Mesothelial cell of epicardium (in vitro differentiated cells): ENCODE data around the gene CEBPB. TPM values are rescaled to one million over a fixed set of nuclear protein-coding genes. Genes with fewer than 3 reads are reported as not detected.

ENCODE experiments used
- DNase-seq, 2 experiments: peaks; one replicate each; pipeline ENCODE4 v3.0.0; 2021; ENCODE audit warnings: low spot score in 2 of 2; ENCODE audit not compliant: unreplicated experiment in 2 of 2
- H3K27ac Mint-ChIP-seq: 2 replicates; pipeline ENCODE4 v1.8.0; 2021; ENCODE audit warnings: mixed read lengths
- H3K27me3 Mint-ChIP-seq: 2 replicates; pipeline ENCODE4 v1.8.0; 2021; ENCODE audit warnings: low read depth, mixed read lengths
- H3K36me3 Mint-ChIP-seq: 2 replicates; pipeline ENCODE4 v1.8.0; 2021; ENCODE audit warnings: mixed read lengths
- H3K4me1 Mint-ChIP-seq: 2 replicates; pipeline ENCODE4 v1.8.0; 2021; ENCODE audit warnings: mixed read lengths
- H3K4me3 Mint-ChIP-seq: 2 replicates; pipeline ENCODE4 v1.8.0; 2021; ENCODE audit warnings: mild to moderate bottlenecking, moderate library complexity, mixed read lengths
- H3K9me3 Mint-ChIP-seq: 2 replicates; pipeline ENCODE4 v1.8.0; 2021; ENCODE audit warnings: mixed read lengths
- CTCF ChIP-seq: fragments of 200-600 bp; sonication (generic); IDR thresholded peaks from one replicate; pipeline ENCODE4 v1.5.0; 2021; ENCODE audit warnings: antibody characterized with exemption; ENCODE audit not compliant: unreplicated experiment
- total RNA-seq: library from RNA; stranded (reverse); gene quantifications from 3 replicates; pipeline ENCODE4 v1.2.1, GENCODE V29; 2021

CEBPB gene
- total RNA-seq, 1 donor from 2014 or later, result 25.6 TPM

DNA sequence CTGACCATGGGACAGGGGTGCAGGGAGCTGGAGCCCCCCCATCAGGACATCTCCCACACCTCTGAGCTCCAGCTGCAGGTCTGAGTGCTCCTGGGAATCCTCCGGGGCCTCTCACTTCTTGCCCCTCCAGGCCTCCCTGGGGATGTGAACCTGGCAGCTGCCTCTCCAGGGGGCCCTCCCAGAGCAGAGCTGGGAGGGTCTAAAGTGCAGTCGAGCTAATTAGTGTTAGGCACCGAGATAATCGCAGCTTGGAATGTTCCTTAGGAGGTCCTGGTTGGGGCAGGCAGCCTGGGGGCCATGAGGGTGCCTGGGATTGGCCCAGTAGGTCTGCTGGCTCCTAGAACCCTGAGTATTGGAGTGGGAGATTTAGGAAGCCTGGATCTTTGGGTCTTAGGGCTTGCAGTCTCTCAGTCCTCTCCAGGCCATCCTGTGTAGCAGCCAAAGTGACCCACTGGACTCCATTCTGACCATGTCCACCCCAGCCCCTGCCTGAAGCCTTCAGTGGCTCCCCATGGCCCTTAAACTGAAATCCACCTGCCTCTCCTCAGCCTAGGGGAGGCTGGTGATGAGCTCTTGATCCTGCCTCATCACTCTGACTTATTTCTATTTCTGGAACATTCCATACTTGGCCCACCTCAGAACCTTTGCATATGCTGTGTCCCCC is 26.0 kb downstream of the CEBPB start:
- Mint-ChIP-seq H3K27ac (no peak overlapping the region), H3K4me3 (no peak overlapping the region), H3K4me1 (peaks cover 25% of the 10 kb centered on the region), H3K36me3 (no peaks in the 10 kb centered on the region), H3K9me3 (no peaks in the 10 kb centered on the region), H3K27me3 (no peaks in the 10 kb centered on the region)
- TF ChIP-seq CTCF, result no peak
- DNase-seq, result no peak

DNA sequence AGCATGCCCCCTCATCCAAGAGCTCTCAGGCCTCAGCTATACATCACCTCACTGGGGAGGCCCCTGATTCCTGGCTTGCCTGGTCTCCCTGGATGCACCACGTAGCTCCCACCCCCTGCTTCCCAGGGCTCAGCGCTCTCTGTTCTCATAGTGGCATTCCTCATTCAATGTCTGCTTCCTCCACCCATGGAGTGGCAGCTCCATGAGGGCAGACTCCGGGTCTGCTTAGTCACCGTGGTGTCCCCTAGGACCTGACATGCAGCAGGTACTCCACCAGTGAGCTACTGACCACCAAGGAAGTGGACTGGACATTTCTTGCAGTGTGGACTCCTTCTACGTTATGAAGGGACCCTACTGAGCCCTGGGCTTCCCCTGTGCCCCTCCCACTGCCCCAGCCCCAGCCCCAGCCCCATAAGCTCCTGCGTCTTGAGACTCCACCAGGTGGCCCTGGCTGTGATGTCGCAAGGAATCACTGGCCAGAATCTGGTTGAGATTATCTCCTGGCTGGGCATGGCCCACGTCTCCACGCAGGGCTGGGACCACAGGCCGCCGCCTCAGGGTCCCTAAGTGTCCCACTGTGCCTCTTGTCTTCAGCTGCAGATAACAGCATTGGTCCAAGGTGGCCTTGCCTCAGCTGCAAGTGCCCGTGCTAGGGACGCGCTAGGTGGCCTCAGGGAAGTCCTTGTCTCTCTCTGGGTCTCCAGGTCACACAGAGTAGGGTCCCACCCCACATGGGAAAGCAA is 26.7 kb downstream of the CEBPB start:
- no peaks in the 10 kb centered on the region for H3K9me3 Mint-ChIP-seq
- DNase-seq, result no peak
- H3K36me3 Mint-ChIP-seq, result no peaks in the 10 kb centered on the region
- peaks cover 21% of the 10 kb centered on the region for H3K4me1 Mint-ChIP-seq
- no peak overlapping the region for H3K27ac Mint-ChIP-seq
- no peak overlapping the region for H3K4me3 Mint-ChIP-seq
- no peak for TF ChIP-seq CTCF
- H3K27me3 Mint-ChIP-seq, result no peaks in the 10 kb centered on the region

GRCh38 chr20:50218987-50219435 is 28.4 kb downstream of the CEBPB start:
- no peak for TF ChIP-seq CTCF
- no peaks in the 10 kb centered on the region for H3K36me3 Mint-ChIP-seq

DNA sequence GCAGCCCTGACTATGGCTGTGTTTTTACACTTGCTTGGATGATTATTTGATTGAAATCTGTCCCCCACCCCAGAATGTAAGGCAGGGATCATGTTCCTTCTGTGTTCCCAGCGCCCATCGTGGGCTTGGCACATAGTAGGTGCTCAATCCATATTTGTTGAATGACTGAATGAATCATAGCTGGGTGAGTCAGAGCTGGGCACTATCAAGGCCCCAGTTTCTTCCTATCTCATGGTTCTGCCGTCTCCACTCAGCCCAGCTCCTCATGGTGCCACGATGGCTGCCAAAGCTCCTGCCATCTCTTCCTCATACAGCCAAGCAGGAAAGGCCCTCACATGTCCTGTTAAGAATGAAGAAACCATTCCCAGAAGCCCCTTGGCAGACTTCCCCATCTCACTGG is 29.0 kb downstream of the CEBPB start:
- Mint-ChIP-seq H3K4me3 (no peak overlapping the region), H3K27ac (no peak overlapping the region), H3K27me3 (no peaks in the 10 kb centered on the region), H3K4me1 (peaks cover 22% of the 10 kb centered on the region), H3K36me3 (no peaks in the 10 kb centered on the region), H3K9me3 (no peaks in the 10 kb centered on the region)
- TF ChIP-seq CTCF, result no peak
- DNase-seq, result no peak

More at GRCh38 chr20:50218987-50219435, 28.4 kb downstream of the CEBPB start:
- H3K4me1 Mint-ChIP-seq, result peaks cover 21% of the 10 kb centered on the region
- no peaks in the 10 kb centered on the region for H3K9me3 Mint-ChIP-seq
- H3K27ac Mint-ChIP-seq, result no peak overlapping the region
- no peaks in the 10 kb centered on the region for H3K27me3 Mint-ChIP-seq
- H3K4me3 Mint-ChIP-seq, result no peak overlapping the region
- no peak for DNase-seq

DNA sequence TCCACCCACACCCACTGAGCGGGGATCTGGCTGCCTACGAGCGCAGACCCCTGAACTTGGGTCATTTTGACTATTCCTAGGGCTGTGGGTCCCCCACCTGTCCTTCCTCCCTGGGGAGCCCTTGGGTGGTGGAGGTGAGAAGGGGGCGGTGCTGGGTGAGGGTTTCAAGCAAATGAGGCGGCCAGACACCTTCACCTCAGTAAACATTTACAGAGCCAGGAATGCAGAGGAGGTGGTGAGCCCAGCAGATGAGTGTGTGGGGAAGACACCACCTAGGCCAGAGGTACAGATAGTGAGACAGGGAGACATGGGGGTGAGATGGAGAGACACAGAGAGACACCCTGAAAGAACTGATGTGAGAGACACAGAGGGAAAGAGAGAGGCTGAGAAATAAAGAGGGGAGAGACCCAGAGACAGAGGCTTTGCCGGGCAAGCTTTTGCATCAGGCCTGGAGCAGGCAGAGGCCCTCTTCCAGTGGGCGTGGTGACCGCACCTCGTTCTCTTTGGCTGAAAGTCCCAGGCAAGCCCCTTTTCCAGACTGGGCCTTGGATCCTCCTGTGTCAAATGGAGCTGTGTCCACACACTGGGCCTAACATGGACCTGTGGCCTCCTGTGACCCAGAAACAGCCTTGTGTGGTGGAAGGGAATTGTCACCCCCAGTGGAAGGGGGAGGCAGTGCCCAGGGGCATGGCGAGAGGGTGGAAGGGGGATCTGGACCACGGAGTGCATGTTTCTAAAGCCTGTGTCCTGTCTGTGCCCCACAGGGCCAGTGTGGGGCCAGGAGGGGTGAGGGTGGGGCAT is 29.7 kb downstream of the CEBPB start:
- Mint-ChIP-seq H3K4me3 (no peak overlapping the region), H3K27me3 (no peaks in the 10 kb centered on the region), H3K9me3 (no peaks in the 10 kb centered on the region), H3K27ac (no peak overlapping the region), H3K36me3 (no peaks in the 10 kb centered on the region), H3K4me1 (peaks cover 21% of the 10 kb centered on the region)
- no peak for DNase-seq
- no peak for TF ChIP-seq CTCF
